ENCODE data around the gene PRKAG2.
"Not testable (repeated sequence)": the region's sequence is repeated elsewhere in the genome, so short reads cannot be mapped to it uniquely, and the experiment has no call there.

Gene PRKAG2

GRCh38 chr7:151876899-151877777, at the start of gene PRKAG2:
PRKAG2 (minus strand) TSS chr7:151877115; CDS start chr7:151876620, 495 bp downstream.
- DNase-seq = peak; percentile 41

GRCh38 chr7:151926336-151926712, 49.4 kb upstream of the PRKAG2 start:
- DNase-seq = no peak

- DNase-seq = no peak
Measured at GRCh38 chr7:151925446-151926335, 48.8 kb upstream of the PRKAG2 start.

GRCh38 chr7:151924508-151924907, 47.6 kb upstream of the PRKAG2 start:
- no peak for DNase-seq

DNA sequence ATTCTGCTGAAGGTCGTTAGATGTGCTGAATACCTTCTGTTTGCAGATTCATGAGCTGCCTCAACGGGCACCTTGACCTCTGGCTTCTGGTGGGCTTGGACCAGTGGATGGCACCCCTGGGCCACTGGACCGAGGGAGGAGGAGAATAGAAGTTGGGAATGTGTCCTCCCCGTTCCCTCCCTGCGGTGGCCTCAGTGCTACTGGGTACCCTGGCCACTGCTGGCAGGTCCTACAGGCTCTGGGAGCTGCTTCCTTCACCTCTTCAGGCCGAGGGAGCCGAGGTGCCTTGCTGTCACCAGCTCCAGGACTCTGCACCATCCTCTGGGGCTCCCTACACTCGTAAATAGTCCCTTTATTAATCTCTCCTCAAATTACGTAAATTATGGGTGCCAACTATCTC, 47.1 kb upstream of the PRKAG2 start:
- no peak for DNase-seq

DNA sequence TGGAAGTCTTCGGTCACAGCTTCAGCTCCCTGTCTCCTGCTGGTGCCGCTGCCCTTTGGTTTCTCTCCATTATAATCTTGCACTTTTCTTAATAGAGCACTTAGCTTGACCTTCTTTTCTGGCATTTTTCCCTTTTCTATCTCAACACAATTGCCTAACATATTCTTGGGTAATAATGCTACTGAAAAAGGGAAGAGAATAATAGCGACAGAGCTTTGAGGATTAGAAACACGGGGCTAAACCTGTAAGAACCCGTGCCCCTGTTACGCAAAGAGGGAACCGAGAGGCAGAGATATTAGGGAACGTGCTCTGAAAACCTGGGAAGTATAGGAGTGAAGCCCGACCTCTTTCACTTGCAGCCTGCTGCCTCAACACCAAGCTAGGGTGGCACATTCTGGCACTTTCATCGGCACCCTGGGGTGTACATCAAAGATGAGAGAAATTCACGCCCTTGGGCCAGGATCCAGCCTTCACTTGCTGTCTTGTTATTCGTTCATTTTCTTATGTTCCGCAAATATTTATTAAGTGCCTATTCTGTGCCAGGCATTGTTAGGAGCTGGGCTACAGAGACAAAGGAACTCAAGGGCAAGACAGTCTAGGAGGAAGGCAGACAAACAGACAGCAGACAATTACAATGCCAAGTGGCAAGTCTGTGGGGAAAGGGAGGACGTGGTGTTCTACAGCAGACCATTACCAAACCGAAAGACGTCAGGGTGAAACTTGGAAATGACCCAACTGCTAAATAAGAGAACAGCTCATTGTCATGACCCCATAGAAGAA, 46.4 kb upstream of the PRKAG2 start:
- DNase-seq = peak; percentile 49

DNA sequence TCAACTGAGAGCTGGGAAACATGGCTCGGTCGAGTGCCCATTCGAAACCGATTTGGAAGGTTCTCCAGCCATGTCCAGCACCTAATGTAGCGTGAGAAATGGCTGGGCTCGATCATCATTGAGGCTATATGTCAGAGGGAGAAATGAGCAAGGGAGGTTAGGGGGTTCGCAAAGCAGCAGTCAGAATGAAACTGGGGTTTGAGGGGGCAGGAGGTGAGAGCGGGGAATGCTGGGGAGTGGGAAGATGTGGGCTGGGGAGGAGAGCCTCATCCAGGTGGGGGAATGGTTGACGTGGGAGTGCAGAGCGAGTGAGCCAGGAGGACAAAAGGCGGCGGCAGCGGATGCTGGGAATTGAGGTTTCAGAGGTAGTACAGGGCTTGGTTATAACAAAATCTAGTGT, 44.5 kb upstream of the PRKAG2 start:
- DNase-seq = no peak

GRCh38 chr7:151920488-151920887, 43.6 kb upstream of the PRKAG2 start:
- DNase-seq = no peak

DNA sequence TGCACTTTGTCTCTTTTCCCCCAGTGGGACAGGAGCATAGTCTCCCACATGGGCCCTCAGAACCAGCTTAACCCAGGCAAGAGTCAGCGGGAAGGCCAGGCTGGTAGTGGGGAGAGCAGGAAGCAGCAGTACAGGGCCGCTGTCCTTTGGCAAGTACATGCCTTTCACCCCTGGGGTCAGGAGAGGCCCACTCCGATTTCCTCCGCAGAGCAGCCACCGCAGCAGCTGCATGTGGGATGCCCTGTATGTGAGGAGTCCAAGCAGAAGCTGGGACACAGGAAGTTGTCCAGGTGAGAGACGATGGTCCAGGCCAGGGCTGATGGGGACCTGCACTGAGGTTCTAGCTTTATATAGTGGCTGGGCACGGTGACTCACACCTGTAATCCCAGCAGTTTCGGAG, 42.7 kb upstream of the PRKAG2 start:
- no peak for DNase-seq

DNA sequence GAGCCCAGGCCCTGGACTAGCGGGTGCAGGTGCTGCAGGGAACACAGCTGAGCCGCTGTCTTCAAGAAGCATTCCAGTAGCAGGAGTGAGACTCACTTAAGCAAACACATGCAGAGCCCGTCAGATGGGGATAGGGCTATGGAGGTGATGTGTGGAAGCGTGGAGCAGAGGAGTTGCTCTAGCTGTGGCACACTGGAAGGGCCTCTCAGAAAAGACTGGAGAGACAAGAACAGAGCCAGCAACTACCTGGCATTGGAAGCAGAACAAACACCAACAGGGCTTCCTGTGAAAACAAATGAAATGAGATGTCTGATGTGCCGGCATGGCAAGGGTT, 41.6 kb upstream of the PRKAG2 start:
- no peak for DNase-seq

GRCh38 chr7:151917791-151918509, 41.0 kb upstream of the PRKAG2 start:
- DNase-seq = no peak

GRCh38 chr7:151914051-151914450, 37.1 kb upstream of the PRKAG2 start:
- no peak for DNase-seq

DNA sequence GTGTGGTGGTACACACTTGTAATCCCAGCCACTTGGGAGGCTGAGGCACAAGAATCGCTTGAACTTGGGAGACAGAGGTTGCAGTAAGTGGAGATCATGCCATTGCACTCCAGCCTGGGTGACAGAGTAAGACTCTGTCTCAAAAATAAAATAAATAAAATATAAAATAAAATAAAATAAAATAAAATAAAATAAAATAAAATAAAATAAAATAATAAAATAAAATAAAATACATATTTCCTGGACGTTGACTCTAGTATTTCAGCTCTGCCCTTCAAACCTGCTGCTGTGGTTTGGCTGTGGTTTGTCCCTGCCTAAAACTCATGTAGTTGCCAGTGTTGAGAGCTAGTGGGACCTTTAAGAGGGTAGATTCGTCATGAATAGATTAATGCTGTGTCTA, 33.7 kb upstream of the PRKAG2 start:
- DNase-seq = not testable (repeated sequence)

DNA sequence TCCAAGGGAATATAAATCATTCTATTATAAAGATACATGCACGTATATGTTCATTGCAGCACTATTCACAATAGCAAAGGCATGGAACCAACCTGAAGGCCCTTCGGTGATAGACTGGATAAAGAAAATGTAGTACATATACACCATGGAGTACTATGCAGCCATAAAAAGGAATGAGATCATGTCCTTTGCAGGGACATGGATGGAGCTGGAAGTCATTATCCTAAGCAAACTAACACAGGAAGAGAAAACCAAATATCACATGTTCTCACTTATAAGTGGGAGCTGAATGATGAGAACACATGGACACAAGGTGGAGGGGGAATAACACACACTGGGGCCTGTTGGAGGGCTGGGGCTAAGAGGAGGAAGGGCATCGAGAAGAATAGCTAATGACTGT, 30.2 kb upstream of the PRKAG2 start:
- not testable (repeated sequence) for DNase-seq

DNA sequence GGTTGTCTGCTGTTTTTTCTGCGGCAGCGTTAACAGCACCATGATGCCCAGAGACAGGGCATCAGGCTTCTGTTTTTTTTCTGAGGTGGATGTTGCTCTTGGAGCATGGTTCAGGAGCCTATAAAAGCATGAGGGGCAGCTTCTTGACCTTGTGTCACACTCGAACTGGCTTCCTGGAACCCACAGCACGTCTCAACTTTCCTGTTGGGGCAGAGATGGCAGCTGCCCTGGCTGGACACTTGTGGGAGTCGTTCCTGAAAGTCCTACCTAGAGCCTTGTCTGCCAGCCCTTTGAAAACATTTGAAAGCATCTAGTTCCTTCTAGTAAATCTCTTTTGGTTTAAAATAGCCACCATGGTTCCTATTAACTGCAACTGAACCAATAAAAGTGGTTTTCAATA, 28.9 kb upstream of the PRKAG2 start:
- no peak for DNase-seq

DNA sequence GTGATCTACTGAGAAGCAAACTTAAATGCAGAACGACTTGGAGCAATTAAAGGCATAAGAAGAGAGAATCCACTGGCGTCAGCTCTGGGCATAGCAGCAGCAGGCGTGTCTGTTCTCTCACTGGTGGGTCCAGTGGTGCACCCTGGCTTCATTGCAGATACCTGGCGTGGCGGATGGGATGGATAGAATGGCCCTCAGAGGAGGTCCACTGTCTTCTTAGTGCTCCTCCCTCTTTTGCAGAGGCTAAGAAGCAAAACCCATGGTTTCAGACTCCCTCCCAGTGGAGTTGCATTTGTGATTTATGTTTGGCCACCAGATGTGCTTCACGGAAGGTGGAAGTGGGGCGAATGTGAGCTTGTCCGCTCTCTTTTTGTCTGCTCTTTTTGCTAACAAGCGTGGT, 28.4 kb upstream of the PRKAG2 start:
- DNase-seq = no peak

- no peak for DNase-seq
Measured at GRCh38 chr7:151904270-151904669, 27.4 kb upstream of the PRKAG2 start.

DNA sequence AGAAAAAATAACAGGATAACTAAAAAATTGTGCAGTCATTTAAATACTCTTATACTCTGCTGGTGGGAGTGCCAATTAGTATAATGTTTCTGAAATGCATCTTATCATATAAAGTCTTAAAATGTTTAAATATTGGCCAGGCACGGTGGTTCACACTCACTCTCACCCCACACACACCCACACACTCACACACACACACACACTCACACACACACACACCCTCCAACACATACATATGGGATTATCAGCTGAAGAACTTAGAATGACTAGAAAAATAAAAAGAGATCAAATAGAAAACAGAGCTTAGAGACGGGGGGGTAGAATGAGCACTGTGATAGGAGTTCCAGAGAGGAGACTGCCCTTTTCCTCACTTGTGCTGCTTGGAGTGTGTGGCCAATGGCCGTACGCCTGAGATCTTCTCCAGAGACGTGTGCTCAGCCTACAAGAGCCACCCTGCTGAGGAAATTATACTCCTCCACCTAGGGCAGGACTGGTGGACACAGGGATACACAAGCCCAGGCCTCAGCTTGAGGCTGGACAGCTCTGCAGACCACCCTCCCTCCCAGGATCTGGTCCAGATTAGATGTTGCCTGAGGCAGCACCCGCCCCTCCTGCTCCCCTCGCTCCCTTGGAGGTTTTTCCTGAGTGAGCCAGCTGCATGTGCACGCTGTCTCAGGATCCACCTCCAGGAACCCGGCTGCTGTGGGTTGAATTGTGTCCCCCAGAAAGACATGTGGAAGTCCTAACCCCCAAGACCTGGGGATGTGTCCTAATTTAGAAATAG, 26.5 kb upstream of the PRKAG2 start:
- no peak for DNase-seq

- DNase-seq = no peak
Measured at GRCh38 chr7:151902311-151902710, 25.4 kb upstream of the PRKAG2 start.

GRCh38 chr7:151901828-151902227, 24.9 kb upstream of the PRKAG2 start:
- no peak for DNase-seq

DNA sequence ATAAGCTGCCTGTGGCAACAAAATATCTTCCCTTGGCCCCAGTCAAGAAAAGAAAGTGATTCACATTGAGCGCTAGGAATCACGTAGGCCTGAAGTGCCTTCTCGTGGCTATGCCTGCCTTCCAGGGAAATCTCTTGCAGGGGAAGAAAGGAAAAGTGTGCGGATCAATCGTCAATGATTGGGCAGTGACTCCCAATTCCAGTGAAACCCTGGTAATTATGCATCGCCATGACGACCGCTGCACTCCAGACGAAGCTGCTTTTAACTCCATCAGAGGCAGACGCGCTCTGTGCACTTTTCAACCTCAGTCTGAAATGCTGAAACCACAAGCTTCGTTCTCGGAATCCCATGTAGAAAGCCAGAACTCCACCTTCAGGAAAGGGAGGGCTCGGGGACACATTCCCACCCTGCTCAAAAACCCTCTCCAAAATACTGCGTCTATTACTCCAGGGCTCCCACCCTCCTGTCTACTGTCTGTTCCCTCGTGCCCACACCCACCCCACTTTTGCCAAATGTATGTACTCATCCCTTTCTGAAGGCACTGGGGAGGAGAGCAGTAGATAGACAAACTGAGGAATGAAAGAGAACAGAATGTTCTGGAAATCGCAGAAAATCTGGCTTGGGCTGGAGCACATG, 24.2 kb upstream of the PRKAG2 start:
- DNase-seq = peak; percentile 12
